ENCODE data around the gene NUTM2D.
"Not testable (repeated sequence)": the region's sequence is repeated elsewhere in the genome, so short reads cannot be mapped to it uniquely, and the experiment has no call there.

NUTM2D gene

GRCh38 chr10:87379115-87379514 is 21.6 kb downstream of the NUTM2D start:
- not testable (repeated sequence) for DNase-seq

GRCh38 chr10:87383149-87383857 is 25.8 kb downstream of the NUTM2D start:
- not testable (repeated sequence) for DNase-seq

- not testable (repeated sequence) for DNase-seq
Measured at GRCh38 chr10:87384283-87384682, 26.7 kb downstream of the NUTM2D start.

GRCh38 chr10:87385762-87386360 is 28.3 kb downstream of the NUTM2D start:
- DNase-seq = not testable (repeated sequence)

- not testable (repeated sequence) for DNase-seq
Measured at GRCh38 chr10:87391360-87391759, 33.8 kb downstream of the NUTM2D start.

- not testable (repeated sequence) for DNase-seq
Measured at GRCh38 chr10:87396206-87396605, 38.7 kb downstream of the NUTM2D start.

GRCh38 chr10:87398436-87398835 is 40.9 kb downstream of the NUTM2D start:
- DNase-seq = not testable (repeated sequence)

GRCh38 chr10:87407516-87408467 is 50.2 kb downstream of the NUTM2D start:
- peak in 7 of 56 donors; percentile 1 to 7 (median 3) for DNase-seq

GRCh38 chr10:87413921-87414320 is 56.4 kb downstream of the NUTM2D start:
- not testable (repeated sequence) for DNase-seq
